ENCODE measurements around the gene DYNC2I2. TPM values are rescaled to one million over a fixed set of nuclear protein-coding genes. Genes with fewer than 3 reads are reported as not detected.

DYNC2I2 gene
- total and polyA plus RNA-seq, 2 donors = 37.5 to 56.1 TPM

DNA sequence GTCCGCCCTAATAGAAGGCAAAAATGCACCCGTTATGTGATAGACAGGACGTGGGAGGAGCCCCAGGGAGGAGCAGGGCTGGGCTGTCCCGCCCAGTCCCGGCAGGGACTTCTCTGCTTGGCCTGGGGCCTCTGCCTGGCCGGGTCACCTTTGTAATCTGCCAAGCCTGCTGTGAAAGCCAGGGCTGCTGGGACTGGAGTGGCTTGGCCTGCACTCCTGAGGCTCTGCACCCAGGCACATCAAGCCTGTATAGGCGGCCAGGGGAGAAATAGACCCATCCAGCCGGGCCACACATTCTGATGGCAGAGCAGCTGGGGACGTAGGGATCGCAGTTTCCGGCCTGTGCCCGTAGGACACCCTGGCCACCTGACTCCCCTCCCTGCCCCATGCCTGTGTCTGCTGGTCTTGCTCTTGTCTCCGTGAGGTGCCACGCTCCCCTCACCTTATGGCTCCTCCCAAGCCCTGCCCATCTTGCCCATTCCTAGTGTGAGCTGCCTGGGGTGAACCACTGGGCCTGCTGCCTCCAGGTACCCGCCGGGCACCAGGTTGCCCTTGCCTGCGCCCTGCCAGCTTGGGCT lies 28.1 kb downstream of the DYNC2I2 start:
- H3K4me3 ChIP-seq (ENCODE audit: low read length in 2 of 2) = no peak overlapping the region
- no peaks in the 10 kb centered on the region for H3K27me3 ChIP-seq (ENCODE audit: control insufficient read depth in 2 of 2, insufficient read depth in 1 of 2, low read length in 1 of 2)
- peaks cover 94 to 96% of the 10 kb centered on the region in 2 donors for H3K36me3 ChIP-seq (ENCODE audit: control insufficient read depth in 2 of 2, insufficient read depth in 2 of 2, low read length in 1 of 2)
- WGBS = 97% methylated on average over 17 of the region's 17 CpGs
- DNase-seq (ENCODE audit: low read depth in 6 of 9, low spot score in 9 of 9) = no peak
- H3K27ac ChIP-seq (ENCODE audit: low read depth in 1 of 2, low read length in 1 of 2) = no peak overlapping the region
- no peaks in the 10 kb centered on the region for H3K9me3 ChIP-seq (ENCODE audit: control insufficient read depth in 2 of 2, insufficient read depth in 1 of 2, low read length in 1 of 2)
- no peaks in the 10 kb centered on the region for H3K4me1 ChIP-seq (ENCODE audit: control insufficient read depth in 2 of 2, insufficient read depth in 2 of 2, low read length in 2 of 2)

DNA sequence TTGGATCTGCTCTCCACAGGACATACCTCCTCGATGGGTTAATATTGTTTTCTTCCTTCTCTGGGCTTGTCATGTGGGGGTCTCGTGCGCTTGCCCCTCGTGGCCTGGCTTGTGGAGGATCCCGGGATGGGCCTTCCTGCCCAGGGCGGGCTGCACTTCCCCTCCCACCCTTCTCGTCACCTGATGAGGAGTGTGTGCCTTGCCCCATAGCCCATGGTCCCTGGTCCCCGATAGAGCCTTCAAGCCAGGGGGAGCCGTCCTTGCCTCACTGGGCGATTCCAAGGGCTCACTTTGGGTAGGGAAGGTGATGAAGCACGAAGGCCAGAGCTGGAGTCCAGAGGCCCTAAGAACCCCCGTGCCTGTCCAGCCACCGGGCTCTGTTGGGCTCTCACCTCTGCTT lies 28.7 kb downstream of the DYNC2I2 start:
- peaks cover 88 to 96% of the 10 kb centered on the region in 2 donors for H3K36me3 ChIP-seq (ENCODE audit: control insufficient read depth in 2 of 2, insufficient read depth in 2 of 2, low read length in 1 of 2)
- no peaks in the 10 kb centered on the region for H3K9me3 ChIP-seq (ENCODE audit: control insufficient read depth in 2 of 2, insufficient read depth in 1 of 2, low read length in 1 of 2)
- 94% methylated on average over 13 of the region's 13 CpGs for WGBS
- no peak for DNase-seq (ENCODE audit: low read depth in 6 of 9, low spot score in 9 of 9)
- H3K27ac ChIP-seq (ENCODE audit: low read depth in 1 of 2, low read length in 1 of 2) = no peak overlapping the region
- H3K4me3 ChIP-seq (ENCODE audit: low read length in 2 of 2) = no peak overlapping the region
- H3K27me3 ChIP-seq (ENCODE audit: control insufficient read depth in 2 of 2, insufficient read depth in 1 of 2, low read length in 1 of 2) = no peaks in the 10 kb centered on the region
- no peaks in the 10 kb centered on the region for H3K4me1 ChIP-seq (ENCODE audit: control insufficient read depth in 2 of 2, insufficient read depth in 2 of 2, low read length in 2 of 2)

DNA sequence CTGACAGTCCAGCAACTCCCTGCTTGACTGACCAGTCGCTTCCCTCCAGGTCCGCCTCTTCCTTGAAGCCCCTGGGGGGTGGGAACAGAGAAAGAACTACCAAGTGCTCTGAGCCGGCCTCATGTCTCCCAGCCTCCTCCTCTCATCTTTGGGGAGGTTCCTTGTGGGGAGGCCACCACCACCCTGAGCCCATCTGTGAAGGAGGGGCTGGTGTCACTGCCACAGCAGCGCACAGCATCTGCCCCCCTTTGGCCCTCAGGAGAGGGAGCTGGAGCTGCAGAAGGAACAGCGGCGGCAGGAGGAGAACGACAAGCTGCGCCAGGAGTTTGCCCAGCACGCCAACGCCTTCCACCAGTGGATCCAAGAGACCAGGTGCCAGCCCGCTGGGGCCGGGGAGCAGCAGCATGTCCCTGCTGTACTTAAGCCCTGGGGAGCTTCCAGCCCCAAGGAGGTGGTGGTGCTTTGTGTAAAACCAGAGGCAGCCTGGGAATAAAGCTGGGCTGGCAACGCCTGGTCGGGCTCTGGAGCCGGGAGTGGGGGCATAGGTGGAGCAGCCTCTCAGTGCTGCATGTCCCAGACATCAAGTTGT lies 29.4 kb downstream of the DYNC2I2 start:
- Histone ChIP-seq H3K27me3 (ENCODE audit: control insufficient read depth in 2 of 2, insufficient read depth in 1 of 2, low read length in 1 of 2) (no peaks in the 10 kb centered on the region), H3K4me3 (ENCODE audit: low read length in 2 of 2) (no peak overlapping the region), H3K9me3 (ENCODE audit: control insufficient read depth in 2 of 2, insufficient read depth in 1 of 2, low read length in 1 of 2) (no peaks in the 10 kb centered on the region), H3K36me3 (ENCODE audit: control insufficient read depth in 2 of 2, insufficient read depth in 2 of 2, low read length in 1 of 2) (peaks cover 83 to 90% of the 10 kb centered on the region in 2 donors), H3K4me1 (ENCODE audit: control insufficient read depth in 2 of 2, insufficient read depth in 2 of 2, low read length in 2 of 2) (no peaks in the 10 kb centered on the region), H3K27ac (ENCODE audit: low read depth in 1 of 2, low read length in 1 of 2) (no peak overlapping the region)
- 98% methylated on average over 15 of the region's 15 CpGs for WGBS
- DNase-seq (ENCODE audit: low read depth in 6 of 9, low spot score in 9 of 9) = no peak

DNA sequence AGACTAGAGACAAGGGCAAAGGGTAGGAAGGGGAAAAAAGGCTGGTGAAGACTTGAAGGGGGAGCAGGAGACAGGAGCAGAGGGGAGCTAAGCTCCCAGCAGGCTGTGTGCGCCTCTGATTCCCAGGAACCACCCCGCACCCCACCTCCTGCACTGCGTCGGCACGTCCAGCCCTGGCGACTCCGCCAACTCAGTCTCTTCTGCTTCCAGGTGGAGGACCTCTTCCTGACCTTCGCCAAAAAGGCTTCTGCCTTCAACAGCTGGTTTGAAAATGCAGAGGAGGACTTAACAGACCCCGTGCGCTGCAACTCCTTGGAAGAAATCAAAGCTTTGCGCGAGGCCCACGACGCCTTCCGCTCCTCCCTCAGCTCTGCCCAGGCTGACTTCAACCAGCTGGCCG lies 30.5 kb downstream of the DYNC2I2 start:
- DNase-seq (ENCODE audit: low read depth in 6 of 9, low spot score in 9 of 9) = no peak
- H3K27ac ChIP-seq (ENCODE audit: low read depth in 1 of 2, low read length in 1 of 2) = no peak overlapping the region
- H3K9me3 ChIP-seq (ENCODE audit: control insufficient read depth in 2 of 2, insufficient read depth in 1 of 2, low read length in 1 of 2) = no peaks in the 10 kb centered on the region
- 94% methylated on average over 16 of the region's 16 CpGs for WGBS
- H3K4me3 ChIP-seq (ENCODE audit: low read length in 2 of 2) = no peak overlapping the region
- peaks cover 83 to 90% of the 10 kb centered on the region in 2 donors for H3K36me3 ChIP-seq (ENCODE audit: control insufficient read depth in 2 of 2, insufficient read depth in 2 of 2, low read length in 1 of 2)
- no peaks in the 10 kb centered on the region for H3K27me3 ChIP-seq (ENCODE audit: control insufficient read depth in 2 of 2, insufficient read depth in 1 of 2, low read length in 1 of 2)
- no peaks in the 10 kb centered on the region for H3K4me1 ChIP-seq (ENCODE audit: control insufficient read depth in 2 of 2, insufficient read depth in 2 of 2, low read length in 2 of 2)

DNA sequence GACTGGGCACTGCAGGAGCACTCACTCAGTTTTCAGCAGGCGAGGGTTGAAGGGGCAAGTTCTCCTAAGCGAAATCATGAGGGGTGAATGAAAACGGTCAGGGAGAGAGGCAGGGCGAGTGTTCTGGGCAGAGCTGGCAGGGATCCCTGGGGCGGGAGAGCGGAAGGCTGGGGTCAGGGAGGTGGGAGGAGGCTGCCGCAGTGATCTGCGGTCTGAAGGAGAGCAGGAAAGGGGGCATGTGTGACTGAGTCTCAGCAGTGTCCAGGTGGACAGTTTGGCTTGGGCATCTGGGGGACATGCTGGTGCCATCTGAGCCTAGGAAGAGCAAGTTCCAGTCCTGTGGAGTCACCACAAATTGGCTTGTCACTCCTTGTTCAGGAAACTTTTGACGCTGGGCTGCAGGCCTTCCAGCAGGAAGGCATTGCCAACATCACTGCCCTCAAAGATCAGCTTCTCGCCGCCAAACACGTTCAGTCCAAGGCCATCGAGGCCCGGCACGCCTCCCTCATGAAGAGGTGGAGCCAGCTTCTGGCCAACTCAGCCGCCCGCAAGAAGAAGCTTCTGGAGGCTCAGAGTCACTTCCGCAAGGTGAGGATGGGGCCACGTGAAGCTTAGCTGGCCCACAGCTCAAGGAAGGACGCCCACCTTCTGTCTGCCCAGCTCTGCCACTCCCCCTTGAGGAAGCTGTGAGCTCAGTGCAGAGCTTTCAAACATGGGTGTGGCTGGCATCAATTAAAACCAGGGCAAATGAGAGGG lies 31.1 kb downstream of the DYNC2I2 start:
- no peaks in the 10 kb centered on the region for H3K9me3 ChIP-seq (ENCODE audit: control insufficient read depth in 2 of 2, insufficient read depth in 1 of 2, low read length in 1 of 2)
- WGBS = 97% methylated on average over 20 of the region's 20 CpGs
- no peak for DNase-seq (ENCODE audit: low read depth in 6 of 9, low spot score in 9 of 9)
- no peak overlapping the region for H3K4me3 ChIP-seq (ENCODE audit: low read length in 2 of 2)
- H3K4me1 ChIP-seq (ENCODE audit: control insufficient read depth in 2 of 2, insufficient read depth in 2 of 2, low read length in 2 of 2) = no peaks in the 10 kb centered on the region
- no peaks in the 10 kb centered on the region for H3K27me3 ChIP-seq (ENCODE audit: control insufficient read depth in 2 of 2, insufficient read depth in 1 of 2, low read length in 1 of 2)
- H3K27ac ChIP-seq (ENCODE audit: low read depth in 1 of 2, low read length in 1 of 2) = no peak overlapping the region
- H3K36me3 ChIP-seq (ENCODE audit: control insufficient read depth in 2 of 2, insufficient read depth in 2 of 2, low read length in 1 of 2) = peaks cover 85 to 92% of the 10 kb centered on the region in 2 donors

DNA sequence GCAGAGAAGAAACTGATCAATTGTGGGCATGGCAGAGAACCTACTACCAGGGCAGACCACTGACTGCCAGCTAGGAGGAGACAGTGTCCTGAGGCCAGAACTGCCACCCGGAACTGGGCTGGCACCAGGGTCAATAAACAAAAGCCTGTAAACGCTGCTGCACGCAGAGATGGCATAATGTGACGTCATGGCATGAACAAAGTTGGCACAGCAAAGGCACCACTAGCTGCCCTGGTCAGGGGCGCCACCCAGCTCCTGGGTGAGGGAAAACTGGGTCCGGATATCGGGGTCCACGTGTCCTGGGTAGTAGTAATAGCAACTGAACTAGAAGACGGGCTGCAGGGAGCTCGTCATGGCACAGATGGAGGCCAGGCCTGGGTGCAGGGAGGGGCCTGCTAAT lies 32.1 kb downstream of the DYNC2I2 start:
- Histone ChIP-seq H3K4me3 (ENCODE audit: low read length in 2 of 2) (no peak overlapping the region), H3K27me3 (ENCODE audit: control insufficient read depth in 2 of 2, insufficient read depth in 1 of 2, low read length in 1 of 2) (no peaks in the 10 kb centered on the region), H3K27ac (ENCODE audit: low read depth in 1 of 2, low read length in 1 of 2) (no peak overlapping the region), H3K36me3 (ENCODE audit: control insufficient read depth in 2 of 2, insufficient read depth in 2 of 2, low read length in 1 of 2) (peaks cover 86 to 91% of the 10 kb centered on the region in 2 donors), H3K9me3 (ENCODE audit: control insufficient read depth in 2 of 2, insufficient read depth in 1 of 2, low read length in 1 of 2) (no peaks in the 10 kb centered on the region), H3K4me1 (ENCODE audit: control insufficient read depth in 2 of 2, insufficient read depth in 2 of 2, low read length in 2 of 2) (no peaks in the 10 kb centered on the region)
- DNase-seq (ENCODE audit: low read depth in 6 of 9, low spot score in 9 of 9) = no peak
- WGBS = 96% methylated on average over 10 of the region's 10 CpGs

DNA sequence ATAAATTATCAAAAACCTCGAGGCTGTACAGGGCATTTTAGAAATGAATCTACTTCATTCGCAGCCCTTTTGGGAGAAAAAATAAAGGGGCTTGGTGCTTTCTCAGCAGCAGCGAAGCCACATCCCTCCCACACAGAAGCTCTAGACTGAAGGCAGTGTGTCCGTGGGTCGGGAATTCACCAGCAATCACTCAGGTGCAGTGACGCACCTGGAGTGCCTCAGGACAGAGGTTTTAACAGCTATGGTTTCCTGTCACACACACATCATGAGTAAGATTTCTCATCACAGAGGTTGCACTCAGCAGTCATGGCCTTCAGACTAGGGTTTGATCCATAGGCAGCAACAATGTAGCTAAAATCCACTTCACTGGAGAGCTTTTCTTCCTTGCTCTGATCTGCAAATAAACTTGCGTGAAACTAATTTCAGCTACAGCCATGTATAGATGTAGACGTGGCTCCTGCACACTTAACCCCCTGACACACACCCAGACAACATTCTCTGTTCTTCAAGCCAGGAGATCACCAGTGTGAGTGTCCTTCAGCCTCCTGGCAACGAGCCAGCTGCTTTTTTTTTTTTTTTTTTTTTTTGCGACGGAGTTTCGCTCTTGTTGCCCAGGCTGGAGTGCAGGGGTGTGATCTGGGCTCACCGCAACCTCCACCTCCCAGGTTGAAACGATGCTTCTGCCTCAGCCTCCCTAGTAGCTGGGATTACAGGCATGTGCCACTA lies 34.8 kb downstream of the DYNC2I2 start:
- DNase-seq (ENCODE audit: low read depth in 6 of 9, low spot score in 9 of 9) = no peak
- Histone ChIP-seq H3K4me1 (ENCODE audit: control insufficient read depth in 2 of 2, insufficient read depth in 2 of 2, low read length in 2 of 2) (no peaks in the 10 kb centered on the region), H3K36me3 (ENCODE audit: control insufficient read depth in 2 of 2, insufficient read depth in 2 of 2, low read length in 1 of 2) (peaks cover 85 to 90% of the 10 kb centered on the region in 2 donors), H3K9me3 (ENCODE audit: control insufficient read depth in 2 of 2, insufficient read depth in 1 of 2, low read length in 1 of 2) (no peaks in the 10 kb centered on the region), H3K27me3 (ENCODE audit: control insufficient read depth in 2 of 2, insufficient read depth in 1 of 2, low read length in 1 of 2) (no peaks in the 10 kb centered on the region), H3K27ac (ENCODE audit: low read depth in 1 of 2, low read length in 1 of 2) (no peak overlapping the region), H3K4me3 (ENCODE audit: low read length in 2 of 2) (no peak overlapping the region)
- WGBS = 87% methylated on average over 14 of the region's 14 CpGs

DNA sequence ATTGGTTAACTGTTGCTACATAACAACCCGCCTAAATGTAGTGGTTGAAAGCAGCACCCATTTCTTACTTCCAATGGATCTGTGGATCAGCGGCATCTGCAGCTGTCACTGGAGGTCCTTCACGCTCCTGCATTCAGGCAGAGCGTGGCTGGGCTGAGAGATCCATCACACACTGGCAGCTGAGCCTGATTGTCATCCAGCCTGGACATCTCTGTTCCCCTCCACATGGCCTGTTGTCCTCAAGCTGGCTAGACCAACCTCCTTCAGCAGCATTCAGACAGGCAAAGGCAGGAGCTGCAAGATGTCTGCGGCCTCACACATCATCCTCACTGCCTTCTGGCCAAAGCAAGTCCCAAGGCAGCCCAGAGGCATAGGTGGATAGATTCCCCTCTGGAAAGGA lies 36.9 kb downstream of the DYNC2I2 start:
- H3K36me3 ChIP-seq (ENCODE audit: control insufficient read depth in 2 of 2, insufficient read depth in 2 of 2, low read length in 1 of 2) = peaks cover 83 to 90% of the 10 kb centered on the region in 2 donors
- no peaks in the 10 kb centered on the region for H3K27me3 ChIP-seq (ENCODE audit: control insufficient read depth in 2 of 2, insufficient read depth in 1 of 2, low read length in 1 of 2)
- H3K9me3 ChIP-seq (ENCODE audit: control insufficient read depth in 2 of 2, insufficient read depth in 1 of 2, low read length in 1 of 2) = no peaks in the 10 kb centered on the region
- no peak overlapping the region for H3K4me3 ChIP-seq (ENCODE audit: low read length in 2 of 2)
- 98% methylated on average over 5 of the region's 5 CpGs for WGBS
- H3K4me1 ChIP-seq (ENCODE audit: control insufficient read depth in 2 of 2, insufficient read depth in 2 of 2, low read length in 2 of 2) = no peaks in the 10 kb centered on the region
- H3K27ac ChIP-seq (ENCODE audit: low read depth in 1 of 2, low read length in 1 of 2) = no peak overlapping the region
- DNase-seq (ENCODE audit: low read depth in 6 of 9, low spot score in 9 of 9) = no peak

DNA sequence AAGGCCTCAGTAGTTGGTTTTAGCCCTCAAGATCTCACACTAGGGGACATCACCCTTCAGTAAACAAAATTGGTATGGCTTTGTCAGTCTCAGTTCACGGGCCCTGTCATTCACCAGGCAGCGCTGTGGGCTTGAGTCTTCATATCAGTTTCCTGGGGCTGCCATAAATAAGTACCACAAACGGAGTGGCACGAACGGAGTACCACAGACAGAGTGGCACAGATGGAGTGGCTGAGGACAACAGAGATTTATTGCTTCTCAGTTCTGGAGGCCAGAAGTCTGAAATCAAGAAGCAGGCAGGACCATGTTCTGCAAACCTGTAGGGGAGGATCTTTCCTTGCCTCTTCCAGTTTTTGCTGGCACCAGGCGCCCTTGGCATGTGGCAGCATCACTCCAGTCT lies 37.5 kb downstream of the DYNC2I2 start:
- H3K36me3 ChIP-seq (ENCODE audit: control insufficient read depth in 2 of 2, insufficient read depth in 2 of 2, low read length in 1 of 2) = peaks cover 83 to 90% of the 10 kb centered on the region in 2 donors
- H3K27me3 ChIP-seq (ENCODE audit: control insufficient read depth in 2 of 2, insufficient read depth in 1 of 2, low read length in 1 of 2) = no peaks in the 10 kb centered on the region
- WGBS = 97% methylated on average over 6 of the region's 6 CpGs
- H3K4me1 ChIP-seq (ENCODE audit: control insufficient read depth in 2 of 2, insufficient read depth in 2 of 2, low read length in 2 of 2) = no peaks in the 10 kb centered on the region
- no peaks in the 10 kb centered on the region for H3K9me3 ChIP-seq (ENCODE audit: control insufficient read depth in 2 of 2, insufficient read depth in 1 of 2, low read length in 1 of 2)
- H3K4me3 ChIP-seq (ENCODE audit: low read length in 2 of 2) = no peak overlapping the region
- no peak for DNase-seq (ENCODE audit: low read depth in 6 of 9, low spot score in 9 of 9)
- H3K27ac ChIP-seq (ENCODE audit: low read depth in 1 of 2, low read length in 1 of 2) = no peak overlapping the region
